DMS114 treated with DMSO at 0.1 percent for 48 hours (cell line): ENCODE data around the gene MYO7A.

Experiments used
- DNase-seq: peaks from one replicate; lab custom pipeline; 2025; ENCODE audit not compliant: unreplicated experiment; lab: John Stamatoyannopoulos, UW

Gene MYO7A

GRCh38 chr11:77127235-77127911 is 673 bp upstream of the MYO7A start:
- peak; percentile 24 for DNase-seq

- DNase-seq = no peak
Measured at GRCh38 chr11:77129069-77129841, 1.2 kb downstream of the MYO7A start.

GRCh38 chr11:77129842-77130756 is 2.1 kb downstream of the MYO7A start:
- no peak for DNase-seq

- no peak for DNase-seq
Measured at GRCh38 chr11:77130763-77131513, 2.9 kb downstream of the MYO7A start.

GRCh38 chr11:77131560-77131959 is 3.5 kb downstream of the MYO7A start:
- no peak for DNase-seq

GRCh38 chr11:77135069-77135468 is 7.0 kb downstream of the MYO7A start:
- no peak for DNase-seq

GRCh38 chr11:77136074-77136473 is 8.0 kb downstream of the MYO7A start:
- DNase-seq = no peak

GRCh38 chr11:77136784-77137420 is 8.9 kb downstream of the MYO7A start:
- DNase-seq = no peak

GRCh38 chr11:77137421-77137820 is 9.4 kb downstream of the MYO7A start:
- no peak for DNase-seq

- no peak for DNase-seq
Measured at GRCh38 chr11:77138106-77138649, 10.1 kb downstream of the MYO7A start.

GRCh38 chr11:77139201-77139600 is 11.2 kb downstream of the MYO7A start:
- no peak for DNase-seq

GRCh38 chr11:77140231-77140851 is 12.3 kb downstream of the MYO7A start:
- DNase-seq = no peak

GRCh38 chr11:77141034-77141433 is 13.0 kb downstream of the MYO7A start:
- DNase-seq = no peak

GRCh38 chr11:77141475-77141874 is 13.4 kb downstream of the MYO7A start:
- no peak for DNase-seq

GRCh38 chr11:77142091-77142975 is 14.3 kb downstream of the MYO7A start:
- DNase-seq = no peak

- DNase-seq = no peak
Measured at GRCh38 chr11:77143405-77144020, 15.5 kb downstream of the MYO7A start.

GRCh38 chr11:77144196-77144856 is 16.3 kb downstream of the MYO7A start:
- DNase-seq = no peak
